ENCODE data around the gene BLOC1S3. TPM values are rescaled to one million over a fixed set of nuclear protein-coding genes. Genes with fewer than 3 reads are reported as not detected.

BLOC1S3 gene
- total and polyA plus RNA-seq, 2 of the 13 experiments (the other 11 are each of a cell fraction or from before 2014, with no cell fraction given), result 4.3 to 4.8 TPM

- TF ChIP-seq ZNF362 (CRISPR knock-in tag; IDR thresholded peaks at IDR 0.05; ENCODE audit: borderline replicate concordance) (no peak), CERS6 (CRISPR knock-in tag; IDR thresholded peaks at IDR 0.05) (no peak), SYNCRIP (IDR thresholded peaks at IDR 0.05; ENCODE audit: insufficient read depth, low read depth, low read length) (no peak), KIAA2018 (CRISPR knock-in tag; IDR thresholded peaks at IDR 0.05; ENCODE audit: borderline replicate concordance) (no peak), STAG1 (CRISPR knock-in tag; IDR thresholded peaks at IDR 0.05) (no peak), EED (CRISPR knock-in tag; IDR thresholded peaks at IDR 0.05) (no peak), YEATS2 (CRISPR knock-in tag; IDR thresholded peaks at IDR 0.05; ENCODE audit: borderline replicate concordance) (peak; percentile 22; the same call in 1 of the 2 replicates), ZFP1 (CRISPR knock-in tag; IDR thresholded peaks at IDR 0.05) (no peak), PRDM4 (CRISPR knock-in tag; IDR thresholded peaks at IDR 0.05; ENCODE audit: borderline replicate concordance) (no peak), MEIS2 (CRISPR knock-in tag; IDR thresholded peaks at IDR 0.05) (no peak), ZC3H4 (CRISPR knock-in tag; IDR thresholded peaks at IDR 0.05; ENCODE audit: borderline replicate concordance) (no peak), ZBTB3 (CRISPR knock-in tag; IDR thresholded peaks at IDR 0.05; ENCODE audit: borderline replicate concordance, low read depth) (no peak), ZNF24 (IDR thresholded peaks at IDR 0.05) (no peak), SNAPC5 (CRISPR knock-in tag; IDR thresholded peaks at IDR 0.05; ENCODE audit: borderline replicate concordance) (no peak), ZNF605 (CRISPR knock-in tag; IDR thresholded peaks at IDR 0.05) (no peak), MTF2 (CRISPR knock-in tag; IDR thresholded peaks at IDR 0.05; ENCODE audit: borderline replicate concordance) (no peak), PCBP2 (optimal IDR thresholded peaks at IDR 0.05; ENCODE audit: low read depth, low read length, poor library complexity, severe bottlenecking) (no peak)
These were observed 11.8 kb upstream of the BLOC1S3 start (continued) for GRCh38 chr19:45166723-45167252.

All from HepG2 (cell line).